ENCODE data around the gene OSBPL3. TPM values are rescaled to one million over a fixed set of nuclear protein-coding genes. Genes with fewer than 3 reads are reported as not detected.
A peak's percentile ranks its signal among the peaks of the same experiment; 100 is the strongest.

The OSBPL3 gene
- total and polyA plus RNA-seq, 2 donors from 2014 or later: 8.6 to 40.5 TPM

DNA sequence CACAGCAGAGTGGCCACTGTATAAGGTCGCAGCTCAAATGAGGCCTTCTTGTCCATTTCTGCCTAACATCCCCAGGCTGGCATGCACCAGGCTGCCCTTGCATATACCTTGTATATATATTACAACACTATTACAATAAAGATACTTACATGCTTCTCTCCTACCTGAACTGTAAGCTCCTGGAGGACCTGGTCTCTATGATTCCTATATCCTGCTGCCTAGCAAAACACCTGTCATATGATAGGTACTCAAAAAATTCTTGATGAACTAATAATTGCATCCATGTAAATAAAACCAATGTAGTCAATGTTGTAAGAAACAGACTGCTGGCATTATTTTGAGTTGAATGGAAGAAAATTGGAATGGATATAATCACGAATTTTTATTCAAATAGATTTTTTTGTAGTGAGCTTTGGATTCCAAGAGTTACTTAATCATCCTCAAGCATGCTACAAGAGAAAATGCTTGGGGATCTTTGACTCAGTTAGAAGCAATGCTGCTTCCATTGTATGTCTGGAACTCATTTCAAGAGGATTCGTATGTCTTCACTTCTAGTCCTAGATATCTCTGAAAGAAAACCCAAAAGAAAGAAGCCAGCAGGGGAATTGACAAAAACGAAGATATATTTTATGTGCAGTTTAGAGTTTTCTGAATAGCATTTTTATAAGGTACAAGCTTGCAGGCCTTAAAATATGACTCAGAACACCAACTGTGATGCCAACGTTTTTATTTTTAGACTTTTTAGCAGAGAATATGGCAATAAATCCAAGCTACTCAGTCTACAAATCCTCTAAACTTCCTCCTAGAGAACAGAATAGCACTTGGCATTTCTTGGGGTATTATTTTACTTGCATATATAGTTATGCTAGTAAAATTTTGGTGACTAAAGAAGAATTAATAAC lies 53.1 kb downstream of the OSBPL3 start:
- Histone ChIP-seq H3K4me1 (ENCODE audit: control insufficient read depth in 2 of 3, insufficient read depth in 2 of 3, low read depth in 1 of 3, low read length in 3 of 3) (peaks cover 0 to 3% (median 0%) of the 10 kb centered on the region in 3 donors), H3K27me3 (ENCODE audit: control insufficient read depth, insufficient read depth, low read length) (no peaks in the 10 kb centered on the region), H3K9me3 (ENCODE audit: control insufficient read depth in 2 of 3, insufficient read depth in 1 of 3, low read length in 3 of 3) (no peaks in the 10 kb centered on the region), H3K9ac (ENCODE audit: low read length in 3 of 3) (no peak overlapping the region), H3K27ac (ENCODE audit: low read depth in 2 of 2, low read length in 2 of 2) (no peak overlapping the region), H3K36me3 (ENCODE audit: control insufficient read depth in 2 of 3, insufficient read depth in 3 of 3, low read length in 3 of 3) (no peaks in the 10 kb centered on the region), H3K4me3 (ENCODE audit: low read length in 3 of 3) (no peak overlapping the region)
- intact Hi-C loops (cut with DNase I): no loop called here
- DNase-seq (no peak), FAIRE-seq (no peak)
- TF ChIP-seq, protein P1, sequence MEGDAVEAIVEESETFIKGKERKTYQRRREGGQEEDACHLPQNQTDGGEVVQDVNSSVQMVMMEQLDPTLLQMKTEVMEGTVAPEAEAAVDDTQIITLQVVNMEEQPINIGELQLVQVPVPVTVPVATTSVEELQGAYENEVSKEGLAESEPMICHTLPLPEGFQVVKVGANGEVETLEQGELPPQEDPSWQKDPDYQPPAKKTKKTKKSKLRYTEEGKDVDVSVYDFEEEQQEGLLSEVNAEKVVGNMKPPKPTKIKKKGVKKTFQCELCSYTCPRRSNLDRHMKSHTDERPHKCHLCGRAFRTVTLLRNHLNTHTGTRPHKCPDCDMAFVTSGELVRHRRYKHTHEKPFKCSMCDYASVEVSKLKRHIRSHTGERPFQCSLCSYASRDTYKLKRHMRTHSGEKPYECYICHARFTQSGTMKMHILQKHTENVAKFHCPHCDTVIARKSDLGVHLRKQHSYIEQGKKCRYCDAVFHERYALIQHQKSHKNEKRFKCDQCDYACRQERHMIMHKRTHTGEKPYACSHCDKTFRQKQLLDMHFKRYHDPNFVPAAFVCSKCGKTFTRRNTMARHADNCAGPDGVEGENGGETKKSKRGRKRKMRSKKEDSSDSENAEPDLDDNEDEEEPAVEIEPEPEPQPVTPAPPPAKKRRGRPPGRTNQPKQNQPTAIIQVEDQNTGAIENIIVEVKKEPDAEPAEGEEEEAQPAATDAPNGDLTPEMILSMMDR (IDR thresholded peaks at IDR 0.05; ENCODE audit: borderline replicate concordance, extremely low read depth, insufficient read depth): no peak

GRCh38 chr7:24924375-24924774 lies 55.6 kb downstream of the OSBPL3 start:
- TF ChIP-seq, protein P1 (IDR thresholded peaks at IDR 0.05; ENCODE audit: borderline replicate concordance, extremely low read depth, insufficient read depth): no peak
- Histone ChIP-seq H3K4me1 (ENCODE audit: control insufficient read depth in 2 of 3, insufficient read depth in 2 of 3, low read depth in 1 of 3, low read length in 3 of 3) (peaks cover 0 to 7% (median 0%) of the 10 kb centered on the region in 3 donors), H3K27me3 (ENCODE audit: control insufficient read depth, insufficient read depth, low read length) (no peaks in the 10 kb centered on the region), H3K9me3 (ENCODE audit: control insufficient read depth in 2 of 3, insufficient read depth in 1 of 3, low read length in 3 of 3) (no peaks in the 10 kb centered on the region), H3K36me3 (ENCODE audit: control insufficient read depth in 2 of 3, insufficient read depth in 3 of 3, low read length in 3 of 3) (no peaks in the 10 kb centered on the region), H3K27ac (ENCODE audit: low read depth in 2 of 2, low read length in 2 of 2) (no peak overlapping the region), H3K4me3 (ENCODE audit: low read length in 3 of 3) (no peak overlapping the region), H3K9ac (ENCODE audit: low read length in 3 of 3) (no peak overlapping the region)
- FAIRE-seq: no peak
- intact Hi-C loops (cut with DNase I): no loop called here
- DNase-seq: no peak

DNA sequence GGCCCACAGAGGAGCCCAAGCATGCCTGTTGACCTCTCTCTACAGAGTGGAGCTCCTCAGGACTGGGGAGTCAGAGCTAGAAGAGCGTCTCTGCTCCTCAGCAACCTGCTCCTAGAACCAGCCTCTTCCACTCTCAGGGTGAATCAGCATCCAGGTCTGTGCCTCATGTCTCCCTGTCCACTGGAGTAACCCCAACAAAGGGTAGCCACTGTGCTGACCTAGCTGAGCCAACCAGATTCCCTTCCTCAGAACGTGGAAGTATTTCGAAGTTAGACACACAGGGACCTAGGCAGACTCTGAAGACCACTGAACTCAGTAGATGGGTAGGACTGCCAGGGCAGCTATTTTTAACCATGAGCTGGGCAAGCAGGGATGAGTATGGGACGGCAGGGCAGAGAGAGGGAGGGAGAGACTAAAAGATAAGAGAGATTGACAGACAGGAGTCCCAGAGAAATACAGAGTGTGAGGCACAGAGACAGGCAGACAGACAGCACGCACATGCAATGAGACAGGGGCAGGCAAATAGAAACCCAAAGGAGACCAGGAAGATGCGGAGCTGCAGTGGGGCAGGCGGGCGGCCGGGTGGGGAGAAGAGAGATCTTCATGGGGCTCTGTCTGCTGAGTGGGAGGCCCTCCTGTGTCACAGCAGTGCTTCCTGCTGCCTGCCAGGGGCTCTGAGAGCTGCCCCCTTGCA lies 56.7 kb downstream of the OSBPL3 start:
- intact Hi-C loops (cut with DNase I): no loop called here
- no peak for FAIRE-seq
- peak overlapping the region; percentile 29 to 81 for H3K27ac ChIP-seq (ENCODE audit: low read depth in 2 of 2, low read length in 2 of 2)
- H3K4me3 ChIP-seq (ENCODE audit: low read length in 3 of 3): no peak overlapping the region
- DNase-seq: no peak
- no peaks in the 10 kb centered on the region for H3K9me3 ChIP-seq (ENCODE audit: control insufficient read depth in 2 of 3, insufficient read depth in 1 of 3, low read length in 3 of 3)
- H3K4me1 ChIP-seq (ENCODE audit: control insufficient read depth in 2 of 3, insufficient read depth in 2 of 3, low read depth in 1 of 3, low read length in 3 of 3): peaks cover 0 to 7% (median 0%) of the 10 kb centered on the region in 3 donors
- peak overlapping the region in 1 of 3 donors; percentile 22 for H3K9ac ChIP-seq (ENCODE audit: low read length in 3 of 3)
- H3K36me3 ChIP-seq (ENCODE audit: control insufficient read depth in 2 of 3, insufficient read depth in 3 of 3, low read length in 3 of 3): no peaks in the 10 kb centered on the region
- no peaks in the 10 kb centered on the region for H3K27me3 ChIP-seq (ENCODE audit: control insufficient read depth, insufficient read depth, low read length)
- TF ChIP-seq, protein P1 (IDR thresholded peaks at IDR 0.05; ENCODE audit: borderline replicate concordance, extremely low read depth, insufficient read depth): no peak

All from kidney (tissue), 14 donors.